Erythroblast (primary cell): Measurements from ENCODE around the gene GPR89B.

Source experiments
- GATA1 ChIP-seq: IDR thresholded peaks from 2 replicates; pipeline ENCODE4 v1.6.1; 2011; ENCODE audit warnings: low read depth, mild to moderate bottlenecking, control low read depth, low read length, moderate library complexity
- POLR2A ChIP-seq: IDR thresholded peaks from 2 replicates; pipeline ENCODE4 v1.6.1; 2011; ENCODE audit warnings: mild to moderate bottlenecking, low read length

- TF ChIP-seq POLR2A (no peak), GATA1 (no peak)
Measured at GRCh38 chr1:147897029-147897752, 31.0 kb upstream of the GPR89B start.
